GM19351 (cell line): ENCODE data around the gene TANC1.

Source experiments
- ATAC-seq: cut with Tn5 transposase; IDR thresholded peaks from one replicate; pipeline ENCODE4 v1.9.1; 2021; ENCODE audit warnings: mild to moderate bottlenecking, moderate library complexity; ENCODE audit not compliant: unreplicated experiment

The TANC1 gene

DNA sequence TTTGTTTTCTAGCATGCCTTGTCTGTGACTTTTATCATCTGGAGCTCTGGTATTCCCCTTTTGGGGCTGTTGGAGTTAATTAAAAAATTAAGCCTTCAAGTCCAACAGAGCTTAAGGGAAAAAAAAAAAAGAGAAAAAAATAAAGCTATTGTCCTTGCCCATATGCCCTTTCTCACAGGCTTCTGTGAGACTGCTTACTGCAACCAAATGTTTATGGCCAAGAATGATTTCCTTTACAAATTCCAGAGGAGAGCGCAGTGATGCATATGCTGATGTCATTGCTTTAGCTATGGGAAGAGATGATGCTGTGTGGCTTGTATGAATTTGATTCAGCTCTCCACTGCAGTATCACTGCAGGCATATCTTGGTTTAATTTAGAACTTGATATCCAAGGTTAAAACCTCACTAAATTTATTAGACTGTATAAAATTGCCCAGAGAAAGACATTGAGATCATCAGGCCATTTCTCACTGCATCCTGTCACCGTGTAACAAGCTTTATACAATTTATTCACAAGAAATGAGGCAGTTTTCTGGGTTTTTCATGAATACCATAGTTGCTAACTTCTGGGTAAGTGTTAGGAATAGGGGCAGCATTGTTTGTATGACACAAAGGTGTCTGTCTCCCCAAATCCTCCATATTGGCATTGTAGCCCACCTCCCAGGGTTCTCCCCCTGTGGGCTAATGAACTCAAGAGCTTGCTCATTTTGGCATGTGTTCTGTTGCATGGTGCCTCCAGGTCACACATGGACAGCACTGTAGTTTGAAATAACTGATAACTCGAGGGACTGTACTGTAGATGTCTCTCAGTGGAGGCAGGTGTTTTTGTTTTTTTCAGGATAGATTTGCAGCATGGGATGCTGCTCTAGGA lies 85.0 kb downstream of the TANC1 start:
- no peak for ATAC-seq

DNA sequence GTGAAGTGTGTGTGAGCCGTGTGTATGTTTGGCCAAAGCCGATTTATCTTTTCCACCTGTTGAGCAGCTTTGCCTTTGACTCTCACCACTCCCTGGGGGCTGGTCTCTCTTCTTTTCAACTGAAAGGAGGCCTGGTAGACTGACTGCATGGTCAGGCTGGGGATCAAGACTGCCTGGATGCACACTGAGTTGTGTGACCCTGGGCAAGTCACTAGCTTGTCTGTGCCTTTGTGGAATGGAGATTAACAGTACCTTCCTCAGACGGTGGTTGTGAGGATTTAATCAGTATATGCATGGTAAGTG lies 85.5 kb downstream of the TANC1 start:
- ATAC-seq: no peak

DNA sequence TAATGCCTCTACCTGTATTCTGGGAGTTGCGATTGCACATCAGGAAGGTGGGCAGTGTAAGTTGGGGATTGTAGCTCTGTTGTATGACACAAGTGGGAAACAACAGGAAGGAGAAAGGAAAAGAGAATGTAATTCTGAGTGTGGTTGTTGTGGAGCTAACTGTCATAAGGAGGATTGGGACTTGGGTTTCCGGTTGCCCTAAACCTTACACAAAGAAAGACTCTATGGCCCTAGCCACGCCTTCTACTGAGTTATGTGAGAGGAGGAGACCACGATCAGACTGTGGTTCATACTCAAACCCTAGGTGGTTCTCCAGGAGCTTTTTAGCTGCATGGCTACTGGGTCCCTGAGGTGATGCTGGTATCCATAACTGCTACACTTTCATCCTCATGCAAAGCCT lies 86.5 kb downstream of the TANC1 start:
- ATAC-seq: no peak

DNA sequence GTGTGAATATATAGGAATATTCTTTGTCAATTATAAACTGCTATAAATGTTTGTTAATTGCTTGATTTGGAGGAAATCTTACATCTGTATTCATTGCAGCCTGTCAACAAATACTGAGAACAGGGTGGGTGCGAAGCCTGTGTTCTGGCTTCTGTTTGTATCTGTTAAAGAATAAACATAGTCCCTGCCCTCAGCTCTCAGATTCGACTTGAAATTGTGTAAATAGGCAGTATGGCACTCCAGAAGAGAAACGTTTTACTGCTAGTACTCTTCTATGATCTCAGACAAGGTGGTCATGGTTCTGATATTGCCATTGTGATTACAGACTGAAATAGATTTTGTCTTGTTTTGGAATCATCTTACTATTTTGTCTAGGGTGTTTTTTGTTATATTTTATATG lies 92.1 kb downstream of the TANC1 start:
- ATAC-seq: no peak

- no peak for ATAC-seq
Measured at GRCh38 chr2:159063677-159064076, 95.2 kb downstream of the TANC1 start.

GRCh38 chr2:159064446-159065301 lies 96.2 kb downstream of the TANC1 start:
- no peak for ATAC-seq

GRCh38 chr2:159065313-159065712 lies 96.9 kb downstream of the TANC1 start:
- ATAC-seq: no peak

GRCh38 chr2:159065891-159066290 lies 97.5 kb downstream of the TANC1 start:
- no peak for ATAC-seq

DNA sequence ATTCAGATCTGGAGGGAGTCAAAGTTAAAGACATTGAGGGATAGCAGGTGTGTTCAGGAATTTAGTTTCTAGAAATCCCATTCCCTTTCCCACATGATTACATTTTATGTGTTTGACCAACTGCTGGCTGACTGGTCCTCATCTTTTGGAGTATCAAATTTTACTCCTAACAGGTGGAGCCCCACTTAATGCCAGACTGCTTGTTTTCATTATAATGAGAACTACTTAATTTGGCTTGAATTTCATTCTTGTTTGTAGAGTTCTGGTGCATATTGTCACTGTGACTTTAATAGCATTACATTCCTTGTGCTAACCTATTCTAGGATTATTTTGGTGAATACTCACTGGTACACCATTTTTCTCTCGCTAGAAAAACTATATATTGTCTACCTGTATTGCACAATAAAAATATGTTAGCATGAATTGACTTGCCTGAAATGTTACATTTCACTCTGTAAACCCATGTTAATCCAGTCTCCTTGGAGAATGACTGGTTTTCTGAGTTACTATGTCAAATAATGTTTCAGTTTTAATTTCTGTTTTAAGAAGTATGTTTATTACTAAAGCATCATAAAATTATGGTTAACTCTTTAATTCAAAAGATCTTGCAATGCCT lies 98.2 kb downstream of the TANC1 start:
- ATAC-seq: no peak

DNA sequence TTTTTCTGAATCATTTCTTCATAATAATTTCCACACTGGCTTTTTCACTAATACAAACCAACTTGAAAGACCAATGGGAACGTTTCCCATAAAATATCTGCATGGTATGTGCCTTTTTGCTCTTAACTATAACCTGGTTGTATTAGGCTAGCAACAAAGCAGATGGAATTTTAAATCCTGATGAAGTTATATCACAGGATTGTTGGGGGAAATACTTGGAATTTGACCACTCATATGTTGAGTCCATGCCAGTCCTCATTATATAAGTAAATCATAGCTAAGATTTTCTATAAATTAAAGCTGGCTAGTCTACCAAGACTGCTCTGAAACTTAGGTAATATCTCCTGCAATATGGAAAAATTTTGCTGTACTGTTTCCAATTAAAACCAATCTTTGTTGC lies 99.5 kb downstream of the TANC1 start:
- no peak for ATAC-seq

- ATAC-seq: no peak
Measured at GRCh38 chr2:159069229-159069628, 100.8 kb downstream of the TANC1 start.

DNA sequence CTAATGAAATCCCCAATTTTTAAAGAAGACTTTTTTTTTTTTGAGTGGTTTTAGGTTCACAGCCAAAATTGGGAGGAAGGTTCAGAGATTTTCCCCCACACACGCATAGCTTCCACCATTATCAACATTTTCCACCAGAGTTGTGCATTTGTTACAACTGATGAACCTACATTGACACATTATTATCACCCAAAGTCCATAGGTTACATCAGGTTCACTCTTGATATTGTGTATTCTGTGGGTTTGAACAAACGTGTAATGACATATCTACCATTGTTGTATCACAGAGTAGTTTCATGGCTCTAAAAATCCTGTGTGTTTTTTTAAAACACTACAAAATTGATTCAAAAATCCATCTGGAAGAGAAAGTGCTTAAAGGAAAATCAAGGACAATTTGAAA lies 101.8 kb downstream of the TANC1 start:
- no peak for ATAC-seq

DNA sequence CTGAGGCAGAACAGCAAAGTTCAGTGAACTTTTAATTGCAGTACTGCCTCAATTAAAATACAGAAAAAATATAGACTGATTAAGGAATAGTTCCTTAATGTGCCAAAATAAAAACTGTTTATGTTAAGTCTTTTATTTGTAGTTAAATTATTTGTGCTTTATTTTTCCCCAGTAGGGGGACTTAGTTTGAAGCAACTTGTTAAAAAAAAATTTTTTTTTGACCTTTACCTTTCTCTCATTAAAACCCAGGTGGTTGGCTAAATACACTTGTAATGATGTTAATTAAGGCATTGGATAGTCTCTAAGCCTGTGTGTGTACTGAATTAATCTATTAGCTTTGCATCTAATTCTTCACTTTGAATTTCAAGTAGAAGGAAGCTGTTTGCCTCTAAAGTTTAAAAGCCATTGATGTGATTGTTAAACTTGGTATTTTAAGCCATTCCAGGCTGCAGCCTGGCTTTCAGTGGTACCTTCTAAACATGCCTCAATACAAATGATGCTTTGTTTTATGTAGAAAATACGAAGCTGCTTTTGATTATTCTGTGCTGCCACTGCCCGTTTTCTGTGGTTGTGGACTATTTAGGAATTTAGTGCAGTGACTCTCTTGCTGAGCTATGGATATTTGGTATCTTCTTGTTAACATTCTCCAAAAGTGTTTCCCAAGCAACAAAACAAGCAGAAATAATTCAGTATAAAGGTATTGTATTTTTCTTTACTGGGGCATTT lies 102.9 kb downstream of the TANC1 start:
- no peak for ATAC-seq

GRCh38 chr2:159072795-159073194 lies 104.4 kb downstream of the TANC1 start:
- no peak for ATAC-seq

GRCh38 chr2:159073256-159073655 lies 104.8 kb downstream of the TANC1 start:
- no peak for ATAC-seq

DNA sequence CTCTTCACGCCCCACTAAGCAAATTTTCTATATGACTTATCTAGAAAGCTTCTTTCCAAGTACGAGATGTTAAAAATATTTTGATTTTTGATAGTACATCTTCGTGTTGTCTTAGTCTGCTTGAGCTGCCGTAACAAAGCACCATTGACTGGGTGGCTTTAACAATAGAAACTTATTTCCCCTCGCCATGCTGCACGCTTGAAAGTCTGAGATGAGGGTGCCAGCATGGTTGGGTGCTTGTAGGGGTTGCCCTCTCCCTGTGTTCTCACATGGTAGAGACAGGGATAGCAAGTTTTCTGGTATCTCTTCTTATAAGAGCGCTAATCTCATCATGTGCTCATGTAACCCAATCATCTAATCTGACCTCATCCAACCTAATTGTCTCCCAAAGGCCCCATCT lies 106.2 kb downstream of the TANC1 start:
- ATAC-seq: no peak

GRCh38 chr2:159075727-159076126 lies 107.3 kb downstream of the TANC1 start:
- ATAC-seq: no peak

GRCh38 chr2:159076241-159076640 lies 107.8 kb downstream of the TANC1 start:
- ATAC-seq: no peak

GRCh38 chr2:159077869-159078268 lies 109.4 kb downstream of the TANC1 start:
- ATAC-seq: no peak

- no peak for ATAC-seq
Measured at GRCh38 chr2:159078443-159078842, 110.0 kb downstream of the TANC1 start.

DNA sequence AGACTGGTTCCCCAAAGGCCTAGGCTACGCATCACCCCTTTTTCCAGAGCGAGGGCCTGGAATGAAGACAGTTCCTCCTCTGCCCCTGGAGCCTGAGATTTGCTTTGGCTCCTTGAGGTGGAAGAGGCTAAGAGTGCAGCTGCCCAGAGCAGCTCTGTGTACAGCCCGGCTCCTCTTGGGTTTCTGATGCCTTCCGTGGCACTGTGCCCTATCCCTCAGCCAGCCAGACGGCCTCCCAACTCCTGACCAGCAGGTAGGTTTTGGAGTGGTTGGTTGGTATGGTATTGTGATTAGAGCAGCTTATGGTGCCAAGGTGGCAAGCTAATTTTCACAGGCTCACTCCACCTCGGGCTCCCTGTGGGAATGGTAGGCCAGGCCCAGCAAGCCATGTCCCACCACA lies 112.2 kb downstream of the TANC1 start:
- ATAC-seq: no peak
